Dedifferentiated amniotic fluid mesenchymal stem cell (primary cell): ENCODE data around the gene TBP.

Experiments
- DNase-seq: peaks from one replicate; pipeline ENCODE4 v3.0.0-alpha.2; 2016; ENCODE audit errors: extremely low spot score

Gene TBP

GRCh38 chr6:170535004-170535403 lies 19.2 kb upstream of the TBP start:
- DNase-seq: no peak

GRCh38 chr6:170536671-170537070 lies 17.5 kb upstream of the TBP start:
- DNase-seq: no peak

GRCh38 chr6:170537329-170537728 lies 16.8 kb upstream of the TBP start:
- no peak for DNase-seq

DNA sequence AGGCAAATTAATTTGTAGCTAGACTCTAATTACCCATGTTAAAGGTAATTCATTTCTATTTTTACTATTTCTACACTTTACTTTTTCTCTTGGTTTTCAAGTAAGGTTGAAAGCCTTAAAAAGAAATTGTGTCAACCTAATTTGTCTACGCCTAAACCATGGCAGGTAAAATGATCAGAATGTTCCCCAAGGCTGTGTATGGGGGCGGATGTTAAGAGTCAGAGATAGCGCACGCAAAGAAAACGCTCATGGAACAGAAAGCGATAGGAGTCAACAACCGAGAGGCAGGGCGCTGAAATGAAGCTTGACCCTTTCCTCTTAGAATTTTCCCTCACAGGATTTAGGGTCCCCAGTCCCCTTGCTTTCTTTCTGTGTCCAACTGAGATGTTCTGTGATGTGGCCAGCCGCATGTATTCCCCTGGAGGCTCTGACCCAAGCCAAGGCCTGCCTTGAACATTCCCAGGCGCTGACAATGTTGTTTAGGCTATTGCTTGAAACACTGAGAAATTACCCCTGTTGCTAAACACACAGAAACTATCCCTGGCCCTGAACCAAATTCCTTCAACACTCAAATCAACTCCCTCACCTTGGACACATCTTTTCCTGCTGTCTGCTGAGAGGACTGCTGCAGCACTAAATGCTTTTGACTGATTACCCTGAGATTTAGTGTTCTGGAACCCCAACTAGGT lies 12.0 kb upstream of the TBP start:
- DNase-seq: no peak

- DNase-seq: no peak
Observed at GRCh38 chr6:170545405-170545804, 8.8 kb upstream of the TBP start.

DNA sequence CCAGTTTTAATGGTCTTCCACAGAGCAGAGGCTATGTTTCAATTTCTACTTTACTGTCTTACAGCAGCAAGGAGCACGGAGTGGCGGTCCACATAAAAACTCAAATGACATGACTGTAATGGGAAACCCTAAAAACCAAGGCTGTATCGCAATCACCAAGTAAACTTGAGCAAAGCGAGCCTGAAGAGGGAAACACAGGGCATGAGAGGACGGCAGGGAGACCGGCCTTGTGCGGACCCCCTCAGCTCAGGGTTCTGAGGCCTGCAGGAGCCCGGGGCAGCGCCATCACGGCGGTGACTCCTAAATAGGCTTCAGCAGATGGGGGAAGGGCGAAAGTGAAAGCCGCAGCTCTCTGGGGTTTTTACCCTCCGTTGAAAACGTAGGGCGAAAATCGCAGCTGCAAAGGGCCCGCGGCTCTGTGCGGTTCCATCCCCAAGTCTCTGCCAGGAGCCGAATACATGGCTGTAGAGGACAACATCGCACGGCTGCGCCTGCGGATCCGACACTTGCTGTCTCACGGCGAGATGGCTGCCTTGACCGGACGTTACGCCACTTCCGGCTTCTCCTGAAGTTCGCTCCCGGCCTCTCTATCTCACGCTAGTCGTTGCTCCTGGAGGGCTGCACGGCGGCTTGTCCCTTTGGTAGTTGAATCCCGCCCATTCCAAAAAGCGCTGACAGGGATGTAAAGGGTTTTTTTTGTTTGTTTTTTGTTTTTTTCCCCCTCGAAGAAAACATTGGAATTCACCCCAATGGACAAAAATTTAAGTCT lies 1.2 kb upstream of the TBP start, which contains the start of gene PSMB1:
Gene PSMB1, minus strand, starts transcription at position 543 of the 769 bp plus-strand sequence. Its CDS starts 65 bp downstream, at position 478.
- peak; percentile 97 for DNase-seq

GRCh38 chr6:170553534-170554012 lies 596 bp upstream of the TBP start:
- DNase-seq: no peak

DNA sequence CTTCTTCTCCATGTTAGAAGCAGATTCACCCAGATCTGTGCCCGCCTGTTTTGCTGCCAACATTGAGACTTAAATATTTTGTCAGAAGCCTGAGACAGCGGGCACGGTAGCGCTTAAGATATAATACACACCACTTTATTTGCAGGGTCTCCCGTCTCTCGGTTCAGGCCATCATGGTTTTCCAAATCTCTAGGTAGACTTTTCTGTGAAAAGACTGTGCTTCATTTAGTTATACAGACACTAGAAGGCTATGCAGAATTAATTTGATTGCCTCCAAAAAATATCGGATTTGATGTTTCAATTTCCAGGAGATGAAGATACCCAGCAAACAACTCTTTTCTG lies 598 bp downstream of the TBP start:
- DNase-seq: no peak

DNA sequence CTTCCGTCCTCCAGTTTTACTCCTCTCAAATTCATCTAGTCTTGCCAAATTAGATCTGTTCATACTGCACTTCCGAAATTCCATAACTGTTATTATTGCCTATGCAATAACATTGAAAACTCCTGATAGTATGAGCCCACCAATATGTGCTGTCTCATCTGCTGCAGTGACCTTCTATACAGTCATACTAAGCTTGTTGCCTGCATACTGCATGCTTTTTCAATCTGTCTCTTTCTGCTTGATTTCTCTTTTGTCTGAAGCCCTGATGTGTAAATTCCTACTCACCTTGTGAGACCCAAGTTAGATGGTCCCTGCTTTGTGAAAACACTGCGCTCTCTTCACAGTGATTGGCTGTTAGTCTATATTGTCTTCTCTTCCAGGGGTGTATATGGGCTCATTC lies 1.1 kb downstream of the TBP start:
- DNase-seq: no peak

DNA sequence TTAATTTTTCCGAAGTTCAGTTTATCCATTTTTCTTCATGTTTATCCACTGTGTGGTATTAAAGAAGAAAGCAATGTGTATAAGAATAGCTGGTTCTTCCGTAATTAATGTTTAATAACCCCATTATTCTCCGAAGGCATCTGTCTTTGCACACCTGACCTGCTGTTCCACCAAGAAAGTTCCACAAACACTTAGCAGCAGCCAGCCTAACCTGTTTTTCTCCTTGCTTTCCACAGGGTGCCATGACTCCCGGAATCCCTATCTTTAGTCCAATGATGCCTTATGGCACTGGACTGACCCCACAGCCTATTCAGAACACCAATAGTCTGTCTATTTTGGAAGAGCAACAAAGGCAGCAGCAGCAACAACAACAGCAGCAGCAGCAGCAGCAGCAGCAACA lies 7.4 kb downstream of the TBP start:
- DNase-seq: no peak

GRCh38 chr6:170564936-170565530 lies 10.9 kb downstream of the TBP start:
- no peak for DNase-seq

DNA sequence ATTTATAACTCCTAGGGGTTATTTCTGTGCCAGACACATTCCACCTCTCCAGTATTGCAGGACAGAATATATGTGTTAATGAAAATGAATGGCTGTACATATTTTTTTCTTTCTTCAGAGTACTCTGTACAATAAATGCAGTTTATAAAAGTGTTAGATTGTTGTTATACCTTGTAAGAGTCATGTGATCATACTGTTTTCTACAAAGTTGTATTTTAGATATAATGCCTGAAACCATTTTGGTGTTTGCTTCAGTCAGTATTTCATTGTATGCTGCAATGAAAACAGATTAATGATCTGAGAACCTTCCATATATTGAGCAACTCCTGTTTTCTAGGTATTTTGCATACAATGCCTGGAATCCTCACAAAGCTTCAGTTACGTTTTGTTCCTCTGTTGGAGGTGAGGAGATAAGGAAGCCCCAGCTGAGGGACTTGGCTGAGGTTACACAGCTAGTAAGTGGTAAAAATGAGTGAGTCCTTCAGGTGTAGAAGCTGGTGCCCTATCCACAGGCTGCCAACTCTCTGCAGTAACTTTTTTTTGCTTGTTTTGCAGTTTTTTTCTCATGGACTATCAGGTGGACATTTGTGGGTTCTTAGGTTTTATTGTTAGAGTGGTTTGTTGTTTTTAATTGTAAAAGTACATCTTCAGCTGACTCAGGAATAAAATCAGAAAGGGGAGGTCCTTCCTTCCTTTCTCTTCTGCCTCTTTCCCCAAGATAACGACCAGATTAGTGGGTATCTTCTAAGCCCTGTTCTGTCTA lies 18.7 kb downstream of the TBP start:
- DNase-seq: no peak

- no peak for DNase-seq
Observed at GRCh38 chr6:170575250-170575649, 21.1 kb downstream of the TBP start.

GRCh38 chr6:170578909-170579308 lies 24.7 kb downstream of the TBP start:
- no peak for DNase-seq

DNA sequence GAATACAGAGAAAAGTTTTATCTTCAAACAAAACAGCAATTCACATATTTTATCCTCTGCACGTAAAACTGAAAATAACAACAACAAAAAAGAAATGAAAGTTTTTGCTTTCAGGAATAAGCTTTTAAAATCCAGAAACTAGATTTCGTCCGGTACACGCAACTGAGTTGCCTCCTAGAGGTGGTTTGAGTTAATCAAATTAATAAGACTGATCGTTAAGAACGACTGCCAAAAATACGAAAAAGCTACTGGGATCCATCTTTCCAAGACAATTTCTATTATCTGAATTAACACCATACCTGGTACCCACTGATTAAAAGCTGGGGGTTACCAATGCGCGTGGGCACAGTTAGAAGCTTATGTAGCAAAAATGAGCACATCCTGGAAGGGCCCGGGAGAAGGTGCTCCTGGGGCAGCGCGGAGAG lies 29.6 kb downstream of the TBP start:
- no peak for DNase-seq

DNA sequence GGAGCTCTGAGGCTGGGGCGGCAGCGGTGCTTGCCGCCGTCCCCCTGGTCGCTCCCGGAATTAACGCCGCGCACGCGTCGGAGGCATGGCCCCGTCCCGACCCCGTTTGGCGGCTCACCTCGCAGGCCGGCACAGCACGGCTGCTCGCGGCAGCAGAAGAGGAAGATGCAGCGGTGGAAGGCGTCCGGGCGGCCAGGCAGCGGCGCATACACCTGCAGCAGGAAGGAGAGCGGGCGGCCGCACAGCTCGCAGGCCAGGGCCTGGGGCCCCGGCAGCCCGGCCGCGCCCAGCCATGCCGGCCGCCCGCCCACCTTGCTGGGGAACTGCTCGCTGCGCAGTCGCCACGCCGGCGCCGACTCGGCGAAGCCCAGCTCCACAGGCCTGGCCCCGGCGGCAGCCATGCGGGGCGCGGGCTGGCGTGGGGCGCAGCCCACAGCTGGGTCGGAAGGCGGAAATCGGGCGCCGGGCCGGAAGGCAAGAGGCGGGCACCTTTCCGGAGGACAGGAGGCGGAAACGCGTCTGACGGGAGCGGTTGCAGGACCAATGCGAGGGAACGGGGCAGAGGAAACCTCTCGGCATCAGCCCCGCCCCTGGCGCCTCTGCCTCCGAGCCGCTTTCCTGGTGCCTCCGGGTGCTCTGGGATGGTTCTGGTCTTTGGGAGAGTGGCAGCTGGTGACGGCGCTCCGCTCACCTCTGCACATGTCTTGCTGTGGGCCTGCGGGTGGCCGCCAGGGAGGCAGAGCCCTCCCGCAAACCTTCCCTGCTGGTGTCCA lies 30.2 kb downstream of the TBP start, which contains the start of gene PDCD2:
Gene PDCD2, minus strand, starts transcription at position 457 of the 773 bp plus-strand sequence. Its CDS starts 56 bp downstream, at position 401.
- peak; percentile 92 for DNase-seq

DNA sequence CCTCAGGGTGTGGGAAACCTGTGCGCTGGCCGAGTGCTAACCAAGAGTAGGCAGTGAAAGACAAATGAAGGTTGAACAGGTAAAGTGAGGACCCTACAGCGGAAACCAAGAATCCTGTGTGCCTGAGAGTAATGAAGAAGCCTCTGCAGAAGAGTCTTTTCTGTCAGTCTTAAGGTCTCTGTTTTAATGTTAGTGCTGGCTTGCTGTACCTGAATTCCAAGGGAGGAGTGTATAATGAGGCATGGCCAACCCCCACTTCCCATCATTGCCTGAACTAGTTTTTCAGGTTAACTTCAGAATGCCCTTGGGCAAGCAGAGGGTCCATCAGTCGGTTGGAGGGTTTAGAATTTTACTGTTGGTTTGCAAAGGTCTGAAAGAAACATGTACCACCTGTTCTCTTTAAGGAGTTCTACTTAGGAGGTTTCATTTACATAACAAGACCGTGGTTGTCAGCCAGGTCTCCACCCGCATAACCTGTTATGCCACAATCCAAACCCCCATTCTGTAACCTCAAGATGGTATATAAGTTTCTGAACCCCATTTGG lies 30.9 kb downstream of the TBP start:
- DNase-seq: no peak

GRCh38 chr6:170590725-170591124 lies 36.6 kb downstream of the TBP start:
- no peak for DNase-seq

GRCh38 chr6:170596426-170596825 lies 42.3 kb downstream of the TBP start:
- no peak for DNase-seq

DNA sequence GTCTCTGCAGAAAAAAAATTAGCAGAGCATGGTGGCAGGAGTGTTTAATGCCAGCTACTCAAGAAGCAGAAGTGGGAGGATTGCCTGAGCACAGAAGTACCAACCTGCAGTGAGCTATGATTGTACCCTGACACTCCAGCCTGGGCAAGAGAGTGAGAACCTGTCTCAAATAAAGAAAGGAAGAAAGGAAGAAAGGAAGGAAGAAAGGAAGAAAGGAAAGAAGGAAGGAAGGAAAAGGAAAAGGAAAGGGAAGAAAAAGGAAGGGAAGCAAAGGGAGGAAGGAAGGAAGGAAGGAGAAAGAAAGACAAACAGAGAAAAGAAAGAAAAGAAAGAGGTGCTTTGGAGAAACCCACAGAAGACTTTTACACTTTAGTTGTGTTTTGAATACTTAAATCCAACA lies 43.1 kb downstream of the TBP start:
- no peak for DNase-seq
